ENCODE results near the gene GNLY. TPM values are rescaled to one million over a fixed set of nuclear protein-coding genes. Genes with fewer than 3 reads are reported as not detected.

GNLY gene
- polyA plus RNA-seq, 1 of the 3 experiments (the other 2 are of a cell fraction), result not detected

GRCh38 chr2:85708641-85709040, 14.5 kb downstream of the GNLY start:
- no peak for DNase-seq
- H3K9ac ChIP-seq, result no peak overlapping the region
- H3K9me3 ChIP-seq, result no peaks in the 10 kb centered on the region
- no peak overlapping the region for H2AFZ ChIP-seq (ENCODE audit: low read depth)
- ChIA-PET POLR2A (no interaction called here), CTCF (interaction anchor here (0.8 to 8.1 kb wide), 14 partner anchors 9 to 105 kb away, joined by 3 to 101 read pairs (median 18); partner anchors contain the start of gene GNLY)
- no peaks in the 10 kb centered on the region for H3K9me2 ChIP-seq
- no peaks in the 10 kb centered on the region for H3K27me3 ChIP-seq (ENCODE audit: insufficient read depth)
- H3K4me2 ChIP-seq, result no peak overlapping the region
- no peak overlapping the region for H3K4me3 ChIP-seq (ENCODE audit: low read depth in 2 of 2, low read length in 1 of 2)
- TF ChIP-seq EP300 (IDR thresholded peaks at IDR 0.05; ENCODE audit: borderline replicate concordance in 1 of 2, low read depth in 1 of 2, low read length in 1 of 2), result no peak
- TF ChIP-seq TCF12 (IDR thresholded peaks at IDR 0.05), result no peak
- TF ChIP-seq MXI1 (IDR thresholded peaks at IDR 0.05; ENCODE audit: low read depth, low read length), result no peak
- no peaks in the 10 kb centered on the region; a peak in 1 of 4 replicates for H3K4me1 ChIP-seq (ENCODE audit: control insufficient read depth in 1 of 2, insufficient read depth in 2 of 2, low read depth in 1 of 2, low read length in 1 of 2)
- no peaks in the 10 kb centered on the region for H3K36me3 ChIP-seq (replicated peaks in 1 of 2; ENCODE audit: control insufficient read depth in 1 of 2, insufficient read depth in 2 of 2, low read length in 1 of 2)
- H4K20me1 ChIP-seq (ENCODE audit: insufficient read depth), result no peaks in the 10 kb centered on the region
- H3K79me2 ChIP-seq (ENCODE audit: insufficient read depth), result no peaks in the 10 kb centered on the region
- no peak overlapping the region for H3K27ac ChIP-seq (ENCODE audit: low read depth in 2 of 2, low read length in 1 of 2)
- H3F3A ChIP-seq (replicated peaks; ENCODE audit: insufficient read depth), result no peaks in the 10 kb centered on the region
- 92% methylated on average over 1 of the region's 1 CpG for WGBS (ENCODE audit: low lambda C conversion rate)

GRCh38 chr2:85709401-85709811, 15.2 kb downstream of the GNLY start:
- H3F3A ChIP-seq (replicated peaks; ENCODE audit: insufficient read depth), result no peaks in the 10 kb centered on the region
- ChIA-PET POLR2A (interaction anchor here (1.2 kb wide), 1 partner anchor 31 kb away, joined by 4 read pairs; no protein-coding TSS in a partner anchor), CTCF (interaction anchor here (0.9 to 8.1 kb wide), 9 partner anchors 8 to 378 kb away, joined by 3 to 101 read pairs (median 18); partner anchors contain the start of gene GNLY)
- no peak for DNase-seq
- no peak overlapping the region for H3K27ac ChIP-seq (ENCODE audit: low read depth in 2 of 2, low read length in 1 of 2)
- H3K36me3 ChIP-seq (replicated peaks in 1 of 2; ENCODE audit: control insufficient read depth in 1 of 2, insufficient read depth in 2 of 2, low read length in 1 of 2), result no peaks in the 10 kb centered on the region
- H3K9me2 ChIP-seq, result no peaks in the 10 kb centered on the region
- no peak overlapping the region for H3K4me2 ChIP-seq
- no peaks in the 10 kb centered on the region; a peak in 1 of 4 replicates for H3K4me1 ChIP-seq (ENCODE audit: control insufficient read depth in 1 of 2, insufficient read depth in 2 of 2, low read depth in 1 of 2, low read length in 1 of 2)
- no peak overlapping the region for H3K9ac ChIP-seq
- H3K9me3 ChIP-seq, result no peaks in the 10 kb centered on the region
- no peaks in the 10 kb centered on the region for H4K20me1 ChIP-seq (ENCODE audit: insufficient read depth)
- 58% methylated on average over 4 of the region's 4 CpGs for WGBS (ENCODE audit: low lambda C conversion rate)
- no peaks in the 10 kb centered on the region for H3K27me3 ChIP-seq (ENCODE audit: insufficient read depth)
- TF ChIP-seq MAX (IDR thresholded peaks at IDR 0.05; ENCODE audit: low read depth) (no peak), NFIC (IDR thresholded peaks at IDR 0.05; ENCODE audit: borderline replicate concordance) (no peak), MXI1 (IDR thresholded peaks at IDR 0.05; ENCODE audit: low read depth, low read length) (no peak), CTCF (IDR thresholded peaks at IDR 0.05) (no peak), EZH2phosphoT487 (IDR thresholded peaks at IDR 0.05; ENCODE audit: borderline replicate concordance, low read depth) (no peak), GABPA (IDR thresholded peaks at IDR 0.05; ENCODE audit: low read depth) (no peak), ZBTB33 (IDR thresholded peaks at IDR 0.05; ENCODE audit: borderline replicate concordance, low read depth) (no peak), IRF3 (IDR thresholded peaks at IDR 0.05; ENCODE audit: low read depth, low read length) (no peak), RAD21 (IDR thresholded peaks at IDR 0.05; ENCODE audit: low read length) (no peak)
- no peak overlapping the region for H3K4me3 ChIP-seq (ENCODE audit: low read depth in 2 of 2, low read length in 1 of 2)
- no peak overlapping the region for H2AFZ ChIP-seq (ENCODE audit: low read depth)
- no peaks in the 10 kb centered on the region for H3K79me2 ChIP-seq (ENCODE audit: insufficient read depth)
